IgD-negative memory B cell (primary cell): ENCODE measurements around the gene SHROOM2. TPM values are rescaled to one million over a fixed set of nuclear protein-coding genes. Genes with fewer than 3 reads are reported as not detected.
"Not testable (repeated sequence)": the region's sequence is repeated elsewhere in the genome, so short reads cannot be mapped to it uniquely, and the experiment has no call there.

ENCODE experiments used
- H3K27ac Mint-ChIP-seq, 3 donors: one replicate each; pipeline ENCODE4 v1.8.0; 2020 to 2022; ENCODE audit warnings: mild to moderate bottlenecking in 3 of 3, mixed read lengths in 3 of 3, moderate library complexity in 1 of 3
- H3K27me3 Mint-ChIP-seq: one replicate; pipeline ENCODE4 v1.8.0; 2021; ENCODE audit warnings: mixed read lengths
- H3K36me3 Mint-ChIP-seq: one replicate; pipeline ENCODE4 v1.8.0; 2020; ENCODE audit warnings: mild to moderate bottlenecking, mixed read lengths
- H3K4me1 Mint-ChIP-seq, 3 donors: one replicate each; pipeline ENCODE4 v1.8.0; 2020 to 2022; ENCODE audit warnings: mixed read lengths in 3 of 3, mild to moderate bottlenecking in 1 of 3
- H3K4me3 Mint-ChIP-seq, 4 donors: one replicate each; pipeline ENCODE4 v1.8.0; 2020 to 2022; ENCODE audit warnings: mild to moderate bottlenecking in 4 of 4, mixed read lengths in 4 of 4, moderate library complexity in 3 of 4
- H3K9me3 Mint-ChIP-seq, 3 donors: one replicate each; pipeline ENCODE4 v1.8.0; 2020 to 2021; ENCODE audit warnings: mixed read lengths in 3 of 3, mild to moderate bottlenecking in 1 of 3
- polyA plus RNA-seq: library from polyadenylated mRNA; unstranded; fragments of 300-500 nt; fragmentation: Illumina TruSeq; gene quantifications from one replicate; pipeline ENCODE4 v1.2.3, GENCODE V29; 2021

The SHROOM2 gene
- polyA plus RNA-seq, 1 donor from 2014 or later = not detected

DNA sequence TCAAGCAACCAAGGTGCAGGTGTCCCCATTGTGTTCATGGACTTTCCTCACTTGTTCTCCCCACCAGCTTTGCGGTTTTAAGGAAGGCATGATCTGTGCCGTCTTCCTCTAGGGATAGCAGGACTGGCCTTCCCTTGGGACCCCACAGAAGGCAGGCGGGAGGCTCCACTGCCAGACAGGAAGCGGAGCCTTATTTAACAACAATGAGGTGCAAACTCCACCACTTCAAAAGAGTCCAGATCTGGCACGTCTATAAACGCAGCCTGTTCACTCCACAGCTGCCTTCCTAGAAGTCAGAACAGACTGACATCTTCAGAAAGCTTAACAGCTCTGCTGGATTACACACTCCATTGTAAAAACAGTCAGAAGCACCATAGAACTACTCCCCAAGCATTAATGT, 18.9 kb upstream of the SHROOM2 start:
- Mint-ChIP-seq H3K4me3 (no peak overlapping the region), H3K27ac (no peak overlapping the region), H3K27me3 (peaks cover 23% of the 10 kb centered on the region), H3K36me3 (no peaks in the 10 kb centered on the region), H3K9me3 (peaks cover 0 to 5% (median 0%) of the 10 kb centered on the region in 3 donors), H3K4me1 (no peaks in the 10 kb centered on the region)

DNA sequence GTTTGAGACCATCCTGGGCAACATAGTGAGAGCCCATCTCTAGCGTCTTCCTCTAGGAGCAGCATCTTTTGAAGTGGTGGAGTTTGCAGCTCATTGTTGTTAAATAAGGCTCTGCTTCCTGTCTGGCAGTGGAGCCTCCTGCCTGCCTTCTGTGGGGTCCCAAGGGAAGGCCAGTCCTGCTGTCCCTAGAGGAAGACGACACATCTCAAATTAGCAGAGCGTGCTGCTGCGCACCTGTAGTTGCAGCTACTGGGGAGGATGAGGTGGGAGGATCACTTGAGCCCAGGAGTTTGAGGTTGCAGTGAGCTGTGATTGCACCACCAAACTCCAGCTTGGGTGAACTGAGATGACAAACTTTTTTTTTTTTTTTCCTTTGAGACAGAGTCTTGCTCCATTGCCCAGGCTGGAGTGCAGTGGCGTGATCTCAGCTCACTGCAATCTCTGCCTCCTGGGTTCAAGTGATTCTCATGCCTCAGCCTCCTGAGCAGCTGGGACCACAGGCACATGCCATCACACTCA, 17.8 kb upstream of the SHROOM2 start:
- not testable (repeated sequence) for H3K4me3 Mint-ChIP-seq

DNA sequence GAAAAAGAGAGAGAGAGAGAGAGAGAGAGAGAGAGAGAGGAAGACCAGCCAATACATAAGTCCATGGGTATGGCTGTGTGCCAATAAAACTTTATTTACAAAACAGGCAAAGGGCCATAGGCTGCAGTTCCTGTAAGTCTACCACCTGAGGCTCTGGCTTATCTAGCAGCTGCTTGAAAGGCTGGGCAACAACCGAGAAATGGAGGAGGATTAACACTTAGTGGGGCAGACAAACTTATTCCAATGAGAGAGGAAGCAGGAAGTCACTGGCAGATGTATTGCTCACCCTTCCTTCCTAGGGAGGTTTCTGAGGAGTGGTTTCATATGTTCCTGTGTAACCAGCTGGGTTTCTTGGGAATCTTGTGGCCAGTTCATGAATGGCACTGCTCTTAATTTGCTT, 15.9 kb upstream of the SHROOM2 start:
- peaks cover 0 to 8% (median 0%) of the 10 kb centered on the region in 3 donors for H3K9me3 Mint-ChIP-seq
- no peaks in the 10 kb centered on the region for H3K36me3 Mint-ChIP-seq
- H3K4me3 Mint-ChIP-seq = no peak overlapping the region
- no peaks in the 10 kb centered on the region for H3K4me1 Mint-ChIP-seq
- peak overlapping the region in 2 of 3 donors; percentile 1 to 59 for H3K27ac Mint-ChIP-seq
- peaks cover 28% of the 10 kb centered on the region for H3K27me3 Mint-ChIP-seq

More for the DNA sequence above, 17.8 kb upstream of the SHROOM2 start:
- not testable (repeated sequence) for H3K9me3 Mint-ChIP-seq, H3K36me3 Mint-ChIP-seq, H3K27ac Mint-ChIP-seq, H3K4me1 Mint-ChIP-seq
- peaks cover 21% of the 10 kb centered on the region for H3K27me3 Mint-ChIP-seq

DNA sequence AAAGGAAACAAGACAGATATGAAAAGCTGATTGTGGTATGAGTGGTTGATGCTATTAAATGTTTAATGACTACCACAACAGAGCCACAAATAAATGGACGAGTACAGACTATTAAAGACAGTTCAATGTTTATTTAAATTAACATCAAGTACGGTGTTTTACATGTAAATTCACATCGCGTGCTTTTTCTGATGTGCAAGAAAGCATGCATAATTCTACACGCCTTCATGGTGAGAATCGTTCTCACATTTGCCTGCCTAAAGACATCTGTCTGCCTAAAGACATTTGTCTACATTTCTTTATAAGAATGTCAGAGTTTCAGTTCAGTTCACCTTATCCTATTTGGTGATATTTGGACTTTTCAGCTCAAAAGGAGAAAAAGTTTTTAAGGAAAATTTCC, 13.3 kb upstream of the SHROOM2 start:
- Mint-ChIP-seq H3K36me3 (no peaks in the 10 kb centered on the region), H3K27ac (no peak overlapping the region), H3K4me1 (no peaks in the 10 kb centered on the region), H3K4me3 (no peak overlapping the region), H3K9me3 (peaks cover 0 to 8% (median 0%) of the 10 kb centered on the region in 3 donors), H3K27me3 (peaks cover 30% of the 10 kb centered on the region)

DNA sequence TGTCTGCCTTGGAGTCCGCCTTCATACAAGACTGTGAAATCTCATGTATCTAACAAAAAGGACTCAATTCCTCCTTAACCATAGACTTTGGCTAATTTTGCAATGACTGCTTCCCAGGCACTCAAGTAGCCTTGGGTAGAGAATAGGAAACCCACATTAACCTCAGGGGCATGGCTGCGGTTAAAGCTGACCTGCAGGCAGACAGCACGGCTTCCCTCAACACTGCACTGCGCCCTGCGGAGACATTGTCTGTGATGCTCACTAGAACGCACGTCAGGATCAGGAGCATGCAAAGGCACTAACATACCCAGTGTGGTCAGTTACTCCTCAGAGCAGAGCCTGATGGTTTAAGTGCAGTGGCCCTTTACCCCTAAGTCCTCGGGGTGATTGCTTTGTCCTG, 10.3 kb upstream of the SHROOM2 start:
- Mint-ChIP-seq H3K4me1 (no peaks in the 10 kb centered on the region), H3K9me3 (peaks cover 0 to 3% (median 0%) of the 10 kb centered on the region in 3 donors)

DNA sequence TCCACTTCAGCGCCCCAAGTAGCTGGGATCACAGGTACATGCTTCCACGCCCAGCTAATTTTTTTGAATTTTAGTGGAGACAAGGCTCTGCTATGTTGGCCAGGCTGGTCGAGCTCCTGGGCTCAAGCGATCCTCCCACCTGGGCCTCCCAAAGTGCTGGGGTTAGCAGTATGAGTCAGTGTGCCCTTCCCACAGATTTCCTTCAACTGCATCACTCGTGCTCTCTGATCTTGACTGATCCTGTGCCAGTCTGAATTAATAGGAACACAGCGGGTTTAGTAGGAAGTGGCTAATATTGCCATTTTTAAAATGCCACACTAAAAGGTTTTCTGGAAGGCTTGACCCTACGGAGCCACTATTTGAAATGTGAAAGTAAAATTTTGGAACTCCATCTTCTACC, 4.3 kb upstream of the SHROOM2 start:
- Mint-ChIP-seq H3K4me1 (peaks cover 0 to under 1% (median 0%) of the 10 kb centered on the region in 3 donors), H3K9me3 (peaks cover 0 to 2% (median 0%) of the 10 kb centered on the region in 3 donors), H3K27me3 (peaks cover 14% of the 10 kb centered on the region), H3K4me3 (no peak overlapping the region), H3K36me3 (peaks cover under 1% of the 10 kb centered on the region), H3K27ac (peak overlapping the region in 1 of 3 donors; percentile 59)

More for the DNA sequence above, 10.3 kb upstream of the SHROOM2 start:
- H3K27ac Mint-ChIP-seq = no peak overlapping the region
- no peak overlapping the region for H3K4me3 Mint-ChIP-seq
- peaks cover 20% of the 10 kb centered on the region for H3K27me3 Mint-ChIP-seq
- no peaks in the 10 kb centered on the region for H3K36me3 Mint-ChIP-seq

DNA sequence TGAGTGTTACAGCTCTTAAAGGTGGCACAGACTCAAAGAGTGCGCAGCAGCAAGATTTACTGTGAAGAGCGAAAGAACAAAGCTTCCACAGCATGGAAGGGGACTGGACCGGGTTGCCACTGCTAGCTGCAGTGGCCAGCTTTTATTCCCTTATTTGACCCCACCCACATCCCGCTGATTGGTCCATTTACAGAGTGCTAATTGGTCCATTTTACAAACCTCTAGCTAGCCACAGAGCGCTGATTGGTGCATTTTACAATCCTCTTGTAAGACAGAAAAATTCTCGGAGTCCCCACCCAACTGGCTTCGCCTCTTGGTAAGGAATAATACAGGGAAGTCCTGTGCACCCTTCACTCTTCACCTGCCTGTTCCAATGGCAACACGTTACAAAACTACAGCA, 1.9 kb upstream of the SHROOM2 start:
- Mint-ChIP-seq H3K27me3 (peaks cover 27% of the 10 kb centered on the region), H3K4me3 (no peak overlapping the region), H3K36me3 (peaks cover 2% of the 10 kb centered on the region), H3K27ac (no peak overlapping the region), H3K9me3 (peaks cover 0 to 2% (median 0%) of the 10 kb centered on the region in 3 donors), H3K4me1 (peaks cover 0 to 2% (median 0%) of the 10 kb centered on the region in 3 donors)

DNA sequence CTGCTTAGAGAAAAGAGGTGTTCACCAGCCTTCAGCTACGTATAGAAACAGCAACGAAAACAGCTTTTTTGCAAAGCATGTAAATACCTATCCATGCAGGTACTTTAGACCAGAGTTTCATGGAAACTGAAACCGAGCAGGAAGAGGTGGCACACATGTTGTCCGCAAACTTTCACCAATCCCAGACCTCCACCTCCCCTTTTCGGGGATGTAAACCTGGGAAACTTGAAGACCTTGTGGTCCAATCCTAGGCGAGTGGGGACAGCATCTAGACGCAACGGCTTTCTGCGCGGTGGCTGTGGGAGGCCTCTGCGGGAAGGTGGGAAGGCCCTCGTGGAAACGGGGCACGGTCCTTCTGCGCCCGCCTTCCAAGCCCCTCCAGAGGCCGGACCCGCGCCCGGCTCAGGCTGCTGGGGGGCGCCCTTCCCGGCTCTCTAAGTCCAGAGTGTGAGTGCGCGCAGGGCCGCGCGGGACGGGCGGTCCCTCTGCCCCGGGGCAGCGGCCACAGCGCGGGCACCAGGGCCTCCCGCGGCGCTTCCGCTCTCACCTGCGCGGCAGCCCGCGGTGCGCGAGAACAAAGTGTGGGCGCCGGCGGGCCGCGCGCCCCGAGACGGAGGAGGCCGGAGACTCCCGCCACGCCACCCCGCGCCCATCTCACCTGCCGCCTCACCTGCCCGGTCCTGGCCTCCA, 830 bp upstream of the SHROOM2 start:
- Mint-ChIP-seq H3K27me3 (peaks cover 31% of the 10 kb centered on the region), H3K9me3 (peaks cover 0 to 2% (median 0%) of the 10 kb centered on the region in 3 donors), H3K27ac (no peak overlapping the region), H3K4me3 (peak overlapping the region; percentile 28 to 37 (median 31)), H3K4me1 (peaks cover 0 to 2% (median 0%) of the 10 kb centered on the region in 3 donors), H3K36me3 (peaks cover 2% of the 10 kb centered on the region)

DNA sequence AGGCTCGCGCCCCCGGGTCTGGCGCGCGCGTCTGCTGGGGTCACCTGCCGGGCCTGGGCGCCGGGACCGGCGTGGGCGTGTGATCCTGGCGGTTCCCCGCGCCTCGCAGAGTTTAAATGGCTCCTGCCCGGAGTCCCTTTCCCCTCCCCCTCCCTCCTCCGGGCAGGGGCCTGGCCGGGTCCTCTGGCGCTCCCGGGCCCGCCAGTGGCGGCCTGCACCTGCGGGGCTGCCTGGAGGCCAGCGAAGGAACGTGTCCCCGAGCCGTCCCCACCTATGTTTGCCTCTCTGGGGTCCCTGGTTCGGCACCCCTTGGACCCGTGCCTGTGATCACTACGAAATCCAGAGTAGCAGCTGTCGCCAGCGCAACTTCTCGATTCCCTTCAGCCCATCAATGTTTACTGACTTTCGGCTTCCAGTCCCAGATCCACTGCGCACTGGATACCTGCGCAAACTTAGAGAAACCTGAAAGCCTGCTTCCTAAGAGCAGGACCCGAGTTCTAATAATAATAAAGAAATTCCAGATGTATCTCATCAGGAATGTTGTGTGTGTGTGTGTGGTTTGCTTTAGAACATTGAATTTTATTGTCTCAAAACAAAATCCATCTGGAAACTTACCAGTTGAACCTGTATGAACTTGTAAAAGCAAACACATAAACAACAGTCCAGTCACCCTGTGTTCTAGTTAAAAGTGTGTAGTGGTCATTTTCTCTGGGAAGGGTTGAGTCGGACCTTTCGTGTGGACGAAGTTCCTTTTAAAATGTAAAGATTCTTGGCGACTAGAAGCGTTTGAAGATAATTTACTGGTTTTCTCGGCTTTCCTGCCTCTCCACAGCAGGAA, 788 bp downstream of the SHROOM2 start:
- Mint-ChIP-seq H3K36me3 (peaks cover 2% of the 10 kb centered on the region), H3K4me1 (peaks cover 0 to 2% (median 0%) of the 10 kb centered on the region in 3 donors), H3K27ac (no peak overlapping the region), H3K9me3 (peaks cover 0 to 2% (median 0%) of the 10 kb centered on the region in 3 donors), H3K4me3 (peak overlapping the region in 3 of 4 donors; percentile 26 to 86 (median 30)), H3K27me3 (peaks cover 33% of the 10 kb centered on the region)

DNA sequence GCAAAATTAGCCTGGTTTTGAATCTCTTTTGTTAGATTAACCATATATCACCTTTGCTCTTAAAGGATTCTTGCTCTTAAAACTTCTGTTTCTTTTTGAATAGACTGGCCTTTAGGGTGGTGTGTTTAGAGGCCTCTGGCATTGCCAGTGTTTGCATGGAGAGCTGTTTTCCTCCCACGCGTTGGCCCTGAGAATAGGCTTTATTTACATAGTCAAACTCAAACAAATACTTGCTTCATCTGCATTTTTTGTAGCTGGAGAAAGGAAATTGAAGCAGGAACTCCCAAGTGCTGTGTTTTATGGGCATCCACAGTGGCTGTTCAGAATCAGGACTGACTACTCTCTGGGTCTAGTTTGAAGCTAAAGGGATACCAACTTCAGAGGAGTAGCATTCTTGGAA, 2.7 kb downstream of the SHROOM2 start:
- Mint-ChIP-seq H3K4me3 (peak overlapping the region in 1 of 4 donors; percentile 31), H3K27ac (no peak overlapping the region)

DNA sequence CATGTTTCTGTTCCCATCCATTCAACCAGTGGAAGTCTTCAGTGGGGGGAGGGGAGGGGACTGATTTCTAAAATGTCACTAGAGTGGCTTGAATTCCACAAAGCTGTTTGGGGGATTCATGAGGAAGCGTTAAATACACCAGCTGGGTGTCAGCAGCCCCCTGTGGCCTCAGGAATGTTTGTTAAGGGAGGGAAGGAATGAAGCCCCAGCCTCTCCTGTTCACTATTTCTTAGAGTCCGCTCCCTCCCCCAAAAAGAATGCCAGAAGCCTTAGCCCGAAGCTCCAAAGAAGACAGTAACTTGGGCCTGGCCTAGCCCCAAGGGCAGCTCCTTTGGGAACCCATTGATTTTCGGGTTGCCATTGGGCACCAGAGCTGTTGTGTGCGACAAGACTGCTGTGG, 3.3 kb downstream of the SHROOM2 start:
- peaks cover 0 to 3% (median 0%) of the 10 kb centered on the region in 3 donors for H3K9me3 Mint-ChIP-seq
- H3K4me1 Mint-ChIP-seq = peaks cover 0 to 2% (median 0%) of the 10 kb centered on the region in 3 donors
- no peak overlapping the region for H3K27ac Mint-ChIP-seq
- H3K36me3 Mint-ChIP-seq = peaks cover 2% of the 10 kb centered on the region
- H3K4me3 Mint-ChIP-seq = no peak overlapping the region
- peaks cover 31% of the 10 kb centered on the region for H3K27me3 Mint-ChIP-seq

More for the DNA sequence above, 2.7 kb downstream of the SHROOM2 start:
- Mint-ChIP-seq H3K36me3 (peaks cover 2% of the 10 kb centered on the region), H3K9me3 (peaks cover 0 to 3% (median 0%) of the 10 kb centered on the region in 3 donors), H3K27me3 (peaks cover 33% of the 10 kb centered on the region), H3K4me1 (peaks cover 0 to 2% (median 0%) of the 10 kb centered on the region in 3 donors)

DNA sequence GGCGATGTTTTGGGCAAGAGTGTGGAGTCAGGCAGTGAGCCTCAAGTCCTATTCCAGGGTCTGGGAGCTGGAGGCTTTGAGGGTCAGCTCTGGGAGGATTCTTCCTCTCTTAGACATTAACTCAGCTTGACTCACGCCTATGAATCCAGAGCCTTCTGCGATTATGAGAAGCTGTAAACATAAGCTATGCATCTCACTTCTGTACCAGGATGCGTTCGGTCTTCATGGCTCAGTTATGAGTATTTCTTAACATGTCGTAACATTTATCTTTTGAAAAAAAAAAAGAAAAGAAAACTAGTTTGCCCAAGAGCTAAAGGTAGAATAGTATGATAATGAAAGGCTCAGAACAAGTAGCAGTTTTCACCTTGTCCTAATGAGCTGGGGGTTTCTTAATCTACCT, 4.6 kb downstream of the SHROOM2 start:
- Mint-ChIP-seq H3K9me3 (peaks cover 0 to 12% (median 9%) of the 10 kb centered on the region in 3 donors), H3K4me3 (no peak overlapping the region), H3K27ac (no peak overlapping the region), H3K4me1 (peaks cover 0 to 2% (median 0%) of the 10 kb centered on the region in 3 donors), H3K27me3 (peaks cover 25% of the 10 kb centered on the region), H3K36me3 (peaks cover 2% of the 10 kb centered on the region)

DNA sequence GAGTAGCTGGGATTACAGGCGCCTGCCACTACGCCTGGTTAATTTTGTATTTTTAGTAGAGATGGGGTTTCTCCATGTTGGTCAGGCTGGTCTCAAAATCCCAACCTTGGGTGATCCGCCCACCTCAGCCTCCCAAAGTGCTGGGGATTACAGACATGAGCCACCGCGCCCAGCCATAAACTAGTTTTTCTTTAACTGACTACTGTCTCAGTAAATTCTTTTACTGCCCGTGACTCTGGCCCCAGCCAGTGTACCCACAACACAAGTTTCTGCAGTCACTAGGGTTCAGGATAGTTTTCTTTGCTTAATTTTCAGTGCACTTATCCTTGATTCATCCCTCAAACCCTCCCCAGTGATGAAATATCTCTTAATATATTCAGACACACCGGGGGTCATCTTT, 8.3 kb downstream of the SHROOM2 start:
- Mint-ChIP-seq H3K4me3 (no peak overlapping the region), H3K9me3 (peaks cover under 1 to 13% (median 10%) of the 10 kb centered on the region in 3 donors), H3K27ac (no peak overlapping the region), H3K4me1 (no peaks in the 10 kb centered on the region), H3K27me3 (peaks cover 10% of the 10 kb centered on the region), H3K36me3 (no peaks in the 10 kb centered on the region)

DNA sequence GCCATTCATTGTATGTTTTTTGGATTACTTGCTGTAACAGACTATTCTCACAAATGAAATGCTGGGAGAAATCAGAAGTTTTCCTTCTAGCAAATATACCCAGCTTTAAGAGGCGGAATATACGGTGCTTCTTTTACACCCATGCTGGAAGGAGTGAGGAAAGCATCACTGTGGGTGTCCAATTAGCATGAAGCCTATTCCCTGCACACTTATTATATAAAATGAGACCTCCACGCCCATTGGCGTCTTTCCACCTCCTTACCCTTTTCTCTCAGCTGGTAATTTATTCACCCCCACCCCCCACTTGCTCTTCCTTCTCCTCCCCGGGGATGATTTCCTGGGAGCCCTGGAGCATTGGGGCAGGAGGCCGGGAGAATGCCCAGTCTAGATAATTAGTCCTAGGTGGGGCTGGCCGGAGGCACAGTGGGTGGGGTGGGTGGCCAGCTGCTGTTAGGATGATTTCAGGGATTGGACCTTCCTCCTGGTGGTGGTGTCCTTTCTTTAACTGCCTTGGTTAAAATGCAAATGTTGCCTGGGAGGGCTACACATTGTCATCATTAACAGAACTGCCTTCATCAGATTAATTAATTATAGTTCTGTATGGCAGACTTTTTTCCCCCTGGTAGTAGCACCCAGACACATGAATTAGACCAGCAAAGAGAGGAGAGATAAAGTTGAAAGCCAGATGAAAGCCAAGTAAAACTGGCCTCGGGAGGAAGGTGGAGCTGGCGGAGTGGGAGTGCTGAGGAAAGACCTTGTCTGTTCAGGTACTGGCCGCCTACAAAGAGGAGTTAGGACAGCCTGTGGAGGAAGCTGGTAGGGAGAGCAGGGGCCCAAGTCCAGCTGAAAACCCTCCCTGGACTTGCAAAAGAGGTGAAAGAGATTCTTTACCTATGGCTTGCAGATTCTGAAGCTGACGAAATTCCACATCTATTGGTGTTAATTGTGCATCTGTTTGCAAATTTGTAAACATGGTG, 11.4 kb downstream of the SHROOM2 start:
- Mint-ChIP-seq H3K4me1 (no peaks in the 10 kb centered on the region), H3K27me3 (peaks cover 2% of the 10 kb centered on the region), H3K4me3 (no peak overlapping the region), H3K27ac (no peak overlapping the region), H3K36me3 (no peaks in the 10 kb centered on the region), H3K9me3 (peaks cover 9 to 21% (median 19%) of the 10 kb centered on the region in 3 donors)
